ENCODE results near the gene ADPRHL1.

DNA sequence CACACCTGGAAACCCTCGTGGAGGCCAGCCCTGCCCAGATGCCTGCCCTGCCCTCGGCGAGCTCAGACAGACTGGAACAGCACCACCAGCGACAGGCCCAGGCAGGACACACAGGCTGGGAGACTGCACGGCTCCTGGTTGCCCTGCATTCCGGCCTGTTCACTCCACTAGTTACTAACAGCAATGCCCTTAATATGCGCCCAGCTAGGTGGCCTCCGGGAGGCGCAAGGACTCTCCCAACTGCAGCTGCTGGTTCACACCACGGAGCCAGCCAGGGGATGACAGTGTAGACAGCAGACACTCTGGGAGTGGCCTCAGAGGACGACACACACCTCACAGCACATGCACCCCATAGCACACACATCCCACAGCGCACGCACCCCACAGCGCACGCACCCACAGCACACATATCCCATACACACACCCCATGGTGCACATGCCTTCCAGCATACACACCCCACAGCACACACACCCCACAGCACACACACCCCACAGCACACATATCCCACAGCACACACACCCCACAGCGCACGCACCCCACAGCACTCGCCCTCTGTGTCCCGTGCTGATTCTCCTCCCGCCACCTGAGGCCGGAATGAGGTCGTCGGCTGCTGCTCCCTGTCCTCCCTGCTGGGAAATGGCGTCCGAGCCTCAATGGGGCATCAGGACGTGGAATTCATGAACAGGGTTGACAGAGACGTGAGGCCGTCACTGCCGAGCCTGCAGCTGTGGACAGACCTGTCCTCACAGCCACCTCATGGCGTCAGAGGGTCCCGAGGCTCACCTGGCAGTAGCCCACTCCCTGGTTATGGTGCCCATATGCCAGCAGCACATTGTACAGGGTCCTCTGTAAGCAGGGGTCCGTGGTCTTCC is 103.0 kb downstream of the ADPRHL1 start:
- TF ChIP-seq YY1 (IDR thresholded peaks at IDR 0.05; ENCODE audit: insufficient read depth, insufficient read length) (no peak), SUZ12 (IDR thresholded peaks at IDR 0.05; ENCODE audit: extremely low read depth, insufficient read depth, insufficient read length) (no peak), ZNF274 (IDR thresholded peaks at IDR 0.05; ENCODE audit: low read depth, low read length) (no peak)
